Activated B cell treated with CpG ODN at 0.5 μM for 24 hours (primary cell): ENCODE data around the gene APOA4. TPM values are rescaled to one million over a fixed set of nuclear protein-coding genes. Genes with fewer than 3 reads are reported as not detected.

Source experiments
- ATAC-seq: fragments of 200-7000 bp; cut with Tn5 transposase; one replicate; pipeline ENCODE4 v1.10.0; 2021; ENCODE audit warnings: low read depth, mild to moderate bottlenecking, moderate library complexity
- CTCF ChIA-PET: fragments of 350-600 bp; sonication (Branson Sonifier 250); formaldehyde crosslinking; loops from one replicate; lab custom pipeline; 2021; ENCODE audit warnings: antibody characterized with exemption; lab: Charles Lee
- POLR2A ChIA-PET: fragments of 350-600 bp; sonication (Branson Sonifier 250); formaldehyde crosslinking; loops from one replicate; lab custom pipeline; 2021; ENCODE audit warnings: antibody characterized with exemption; lab: Charles Lee
- DNase-seq: peaks from one replicate; pipeline ENCODE4 v3.0.0; 2022
- H3K27ac Mint-ChIP-seq: one replicate; pipeline ENCODE4 v1.8.0; 2020; ENCODE audit warnings: mixed read lengths
- H3K27me3 Mint-ChIP-seq: one replicate; pipeline ENCODE4 v1.8.0; 2021; ENCODE audit warnings: mixed read lengths
- H3K36me3 Mint-ChIP-seq: one replicate; pipeline ENCODE4 v1.8.0; 2021; ENCODE audit warnings: low read depth, mixed read lengths
- H3K4me1 Mint-ChIP-seq: one replicate; pipeline ENCODE4 v1.8.0; 2021; ENCODE audit warnings: mixed read lengths
- H3K4me3 Mint-ChIP-seq: one replicate; pipeline ENCODE4 v1.8.0; 2020; ENCODE audit warnings: mild to moderate bottlenecking, mixed read lengths
- H3K9me3 Mint-ChIP-seq: one replicate; pipeline ENCODE4 v1.8.0; 2020; ENCODE audit warnings: mixed read lengths
- CTCF ChIP-seq: fragments of 200-600 bp; IDR thresholded peaks from one replicate; pipeline ENCODE4 v1.8.0; 2022; ENCODE audit warnings: antibody characterized with exemption, mild to moderate bottlenecking
- intact Hi-C: fragments of 100-400 bp; cut with micrococcal nuclease; formaldehyde crosslinking; loops from one replicate; pipeline ENCODE4 v1.15.1; 2024
- total RNA-seq: library from RNA; stranded (reverse); gene quantifications from 2 replicates; pipeline ENCODE4 v1.2.3, GENCODE V29; 2022

The APOA4 gene
- total RNA-seq, 1 donor from 2014 or later: not detected

DNA sequence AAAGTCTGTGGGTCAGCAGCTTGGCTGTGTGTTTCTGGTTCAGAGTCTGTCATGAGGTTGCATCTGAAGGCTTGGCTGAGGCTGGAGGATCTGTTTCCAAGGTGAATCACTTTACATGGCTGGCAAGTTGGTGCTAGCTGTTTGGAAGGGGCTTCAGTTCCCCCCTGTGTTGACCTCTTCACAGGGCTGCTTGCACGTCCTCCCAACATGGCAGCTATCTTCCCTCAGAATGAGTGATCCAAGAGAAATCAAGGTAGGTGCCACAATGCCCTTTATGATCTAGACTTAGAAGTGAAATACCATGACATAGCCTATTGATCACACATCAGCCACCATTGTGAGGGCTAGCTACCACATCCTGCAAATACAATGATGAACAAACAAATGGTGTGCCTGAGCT lies 9.9 kb downstream of the APOA4 start:
- H3K9me3 Mint-ChIP-seq: no peaks in the 10 kb centered on the region
- ChIA-PET CTCF (no interaction called here), POLR2A (no interaction called here)
- no peaks in the 10 kb centered on the region for H3K4me1 Mint-ChIP-seq
- peaks cover 6% of the 10 kb centered on the region for H3K27me3 Mint-ChIP-seq
- DNase-seq (no peak), ATAC-seq (no peak)
- H3K4me3 Mint-ChIP-seq: no peak overlapping the region
- no peaks in the 10 kb centered on the region for H3K36me3 Mint-ChIP-seq
- H3K27ac Mint-ChIP-seq: no peak overlapping the region
- intact Hi-C loops: no loop called here
- TF ChIP-seq CTCF: no peak

DNA sequence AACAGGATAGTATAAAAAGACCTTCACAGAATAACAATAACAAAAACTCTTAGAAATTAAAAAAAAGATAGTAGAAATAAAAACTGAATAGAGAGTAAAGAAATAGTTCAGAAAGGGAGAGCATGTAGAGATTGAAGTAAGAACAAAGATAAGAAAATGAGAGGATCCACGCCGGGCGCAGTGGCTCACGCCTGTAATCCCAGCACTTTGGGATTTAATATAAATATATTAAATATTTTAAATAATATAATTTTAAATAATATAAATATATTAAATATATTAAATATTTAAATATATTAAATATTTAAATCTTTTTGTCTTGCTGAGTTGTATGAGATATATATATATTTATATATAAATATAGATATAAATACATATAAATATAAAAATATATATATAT lies 11.0 kb downstream of the APOA4 start:
- peaks cover 11% of the 10 kb centered on the region for H3K27me3 Mint-ChIP-seq
- intact Hi-C loops: no loop called here
- H3K36me3 Mint-ChIP-seq: no peaks in the 10 kb centered on the region
- POLR2A ChIA-PET: no interaction called here
- no peak for ATAC-seq
- DNase-seq: no peak
- TF ChIP-seq CTCF: no peak
- no peak overlapping the region for H3K27ac Mint-ChIP-seq
- CTCF ChIA-PET: no interaction called here
- no peaks in the 10 kb centered on the region for H3K9me3 Mint-ChIP-seq
- H3K4me3 Mint-ChIP-seq: no peak overlapping the region
- no peaks in the 10 kb centered on the region for H3K4me1 Mint-ChIP-seq

DNA sequence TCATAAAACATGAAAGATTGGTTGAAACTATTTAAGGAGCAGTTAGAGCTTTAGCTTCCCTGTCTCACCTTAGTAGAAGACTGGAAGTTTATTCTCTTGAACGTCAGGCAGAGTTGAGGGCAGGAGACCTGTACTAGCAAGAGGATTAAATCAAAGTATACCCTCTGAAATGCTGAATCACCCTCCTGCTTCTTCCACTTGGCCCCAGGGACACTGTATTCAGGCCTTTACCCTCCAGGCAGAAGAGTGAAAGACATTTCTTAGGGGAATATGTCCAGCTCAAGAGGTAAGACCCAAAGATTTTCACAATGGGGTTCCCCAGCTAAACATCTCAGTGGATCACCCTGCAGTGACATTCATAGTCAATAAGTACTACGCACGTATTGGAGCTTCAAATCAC lies 11.9 kb downstream of the APOA4 start:
- H3K27ac Mint-ChIP-seq: no peak overlapping the region
- CTCF ChIA-PET: no interaction called here
- H3K36me3 Mint-ChIP-seq: no peaks in the 10 kb centered on the region
- H3K4me1 Mint-ChIP-seq: no peaks in the 10 kb centered on the region
- intact Hi-C loops: no loop called here
- POLR2A ChIA-PET: no interaction called here
- TF ChIP-seq CTCF: no peak
- H3K9me3 Mint-ChIP-seq: no peaks in the 10 kb centered on the region
- H3K27me3 Mint-ChIP-seq: peaks cover 11% of the 10 kb centered on the region
- DNase-seq: no peak
- H3K4me3 Mint-ChIP-seq: no peak overlapping the region
- ATAC-seq: no peak

GRCh38 chr11:116808262-116809175 lies 14.6 kb downstream of the APOA4 start:
- DNase-seq (no peak), ATAC-seq (no peak)
- intact Hi-C loops: no loop called here
- Mint-ChIP-seq H3K4me3 (no peak overlapping the region), H3K36me3 (no peaks in the 10 kb centered on the region), H3K9me3 (no peaks in the 10 kb centered on the region), H3K4me1 (no peaks in the 10 kb centered on the region), H3K27me3 (peaks cover 12% of the 10 kb centered on the region), H3K27ac (no peak overlapping the region)
- no peak for TF ChIP-seq CTCF
- POLR2A ChIA-PET: no interaction called here
- CTCF ChIA-PET: interaction anchor here (0.6 kb wide), 1 partner anchor 13 kb away, joined by 4 read pairs; no protein-coding TSS in a partner anchor

DNA sequence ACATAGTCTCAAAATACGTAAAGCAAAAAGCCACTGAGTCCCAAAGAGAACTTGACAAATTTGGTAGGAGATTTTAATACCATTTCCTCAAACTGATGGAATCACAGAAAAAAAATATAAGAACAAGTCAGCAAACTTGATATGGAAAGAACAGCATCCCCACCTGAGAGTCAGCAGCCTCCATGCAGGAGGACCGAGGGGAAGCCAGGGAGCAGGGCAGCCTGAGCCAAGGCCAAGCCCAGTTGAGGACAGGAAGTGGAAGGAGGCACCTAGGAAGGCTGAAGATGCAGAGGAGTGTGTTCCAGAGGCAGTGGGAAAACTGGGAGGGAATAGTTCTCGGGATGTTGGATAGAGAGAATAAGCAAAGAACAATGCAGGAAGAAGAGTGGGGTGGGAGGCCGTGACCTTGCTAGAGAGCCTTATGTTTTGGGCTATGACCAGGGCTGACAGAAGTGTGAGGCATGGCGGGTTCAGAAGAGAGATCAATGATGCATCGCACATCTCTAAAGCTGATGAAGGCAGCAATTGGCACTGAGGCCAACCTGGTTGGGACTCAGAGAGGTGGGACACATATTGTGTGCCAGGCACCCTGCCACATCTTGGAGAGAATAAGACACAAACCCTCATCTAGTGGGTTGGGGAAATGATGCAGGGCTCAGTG lies 15.4 kb downstream of the APOA4 start:
- ChIA-PET POLR2A (no interaction called here), CTCF (no interaction called here)
- Mint-ChIP-seq H3K36me3 (no peaks in the 10 kb centered on the region), H3K4me3 (no peak overlapping the region), H3K4me1 (no peaks in the 10 kb centered on the region), H3K27ac (no peak overlapping the region), H3K27me3 (peaks cover 15% of the 10 kb centered on the region), H3K9me3 (no peaks in the 10 kb centered on the region)
- intact Hi-C loops: no loop called here
- DNase-seq (no peak), ATAC-seq (no peak)
- no peak for TF ChIP-seq CTCF
